Cardiac ventricle fibroblast (primary cell): ENCODE results near the gene B3GALT2. TPM values are rescaled to one million over a fixed set of nuclear protein-coding genes. Genes with fewer than 3 reads are reported as not detected.

ENCODE experiments used
- total RNA-seq: library from RNA; depleted of rRNA; stranded (reverse); fragments of >200 nt; gene quantifications from 2 replicates; pipeline ENCODE4 v1.2.3, GENCODE V29; 2015

B3GALT2 gene
- 0.06 TPM in 1 of 2 replicates, not detected in the other for total RNA-seq

GRCh38 chr1:193185901-193186731, at the start of gene B3GALT2:
B3GALT2 (minus strand) TSS chr1:193186613; CDS start chr1:193181562, 5,051 bp downstream.

Other genes starting within 250 kb of the B3GALT2 start
- 20.8 and 21.5 TPM in 2 replicates for gene UCHL5, start 127.3 kb downstream of the B3GALT2 start, total RNA-seq
- gene RO60, start 127.0 kb downstream of the B3GALT2 start, total RNA-seq: 55.3 and 55.7 TPM in 2 replicates
- gene GLRX2, start 81.2 kb downstream of the B3GALT2 start, total RNA-seq: 7.0 and 8.4 TPM in 2 replicates
- 20.3 and 28.6 TPM in 2 replicates for gene CDC73, start 64.6 kb downstream of the B3GALT2 start, total RNA-seq